Ramos (cell line): ENCODE measurements around the gene CD84.
"Not testable (repeated sequence)": the region's sequence is repeated elsewhere in the genome, so short reads cannot be mapped to it uniquely, and the experiment has no call there.

Source experiments
- in situ Hi-C: fragments of 300-500 bp; cut with MboI; formaldehyde crosslinking; loops from one replicate; pipeline ENCODE4 v1.14.3; 2022; ENCODE audit warnings: low sequenced_read_pairs; ENCODE audit not compliant: unreplicated experiment

Gene CD84

DNA sequence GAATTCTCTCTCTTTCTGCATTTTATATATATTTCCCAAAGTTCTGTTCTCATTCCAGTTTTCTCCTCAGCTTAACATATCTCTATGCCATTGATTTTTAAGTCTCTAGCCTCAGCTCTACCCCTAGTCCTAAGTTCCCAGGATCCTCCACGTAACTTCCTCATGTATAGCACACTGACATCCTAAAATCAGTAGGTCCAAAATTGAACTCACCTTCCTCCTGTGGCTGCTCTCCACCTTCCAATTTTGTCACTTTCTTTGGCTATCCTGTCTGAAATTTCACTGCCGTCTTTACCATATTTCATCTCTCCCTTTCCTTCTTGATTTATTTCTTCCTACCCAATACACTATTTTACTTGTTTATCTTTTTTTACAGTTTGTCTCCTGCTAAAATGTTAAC, 57.7 kb downstream of the CD84 start:
- in situ Hi-C loops: no loop called here

DNA sequence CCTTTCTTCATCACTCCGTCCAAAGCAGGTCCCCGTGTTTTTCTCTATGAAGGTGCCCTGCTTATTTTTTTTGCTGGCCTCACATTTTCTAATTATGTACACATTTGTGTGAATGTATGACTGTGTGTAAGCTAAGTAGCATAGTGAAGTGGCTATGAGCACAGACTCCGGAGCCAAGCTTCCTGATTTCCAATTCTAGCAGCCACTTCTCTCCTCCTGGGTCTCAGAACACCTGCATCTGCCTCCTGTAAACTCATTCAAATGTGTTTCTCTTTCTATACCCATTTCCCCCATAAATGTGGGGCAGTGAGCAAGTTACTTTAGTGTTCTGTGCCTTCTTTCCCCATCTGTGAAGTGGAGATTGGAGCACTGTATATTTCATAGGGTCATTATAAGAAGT, 58.3 kb downstream of the CD84 start:
- in situ Hi-C loops: no loop called here

DNA sequence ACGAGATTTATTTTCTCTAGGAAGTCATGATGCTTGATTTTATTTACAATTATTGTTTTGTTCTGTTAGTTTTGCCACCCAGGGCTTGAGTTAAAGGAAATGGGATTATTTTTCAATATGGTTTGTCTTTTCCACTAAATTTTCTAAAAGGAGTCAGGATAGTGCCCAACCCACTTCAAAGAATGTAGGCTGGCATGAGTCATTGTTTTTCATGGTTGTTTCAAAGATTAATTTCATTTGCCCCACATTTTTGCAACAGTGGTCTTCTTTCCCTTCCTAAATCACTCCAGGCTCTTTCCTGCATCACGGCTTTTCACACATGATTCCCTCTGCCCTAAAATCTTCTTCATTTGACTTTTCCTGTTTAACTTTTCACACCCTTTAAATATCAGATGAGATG, 58.7 kb downstream of the CD84 start:
- in situ Hi-C loops: no loop called here

DNA sequence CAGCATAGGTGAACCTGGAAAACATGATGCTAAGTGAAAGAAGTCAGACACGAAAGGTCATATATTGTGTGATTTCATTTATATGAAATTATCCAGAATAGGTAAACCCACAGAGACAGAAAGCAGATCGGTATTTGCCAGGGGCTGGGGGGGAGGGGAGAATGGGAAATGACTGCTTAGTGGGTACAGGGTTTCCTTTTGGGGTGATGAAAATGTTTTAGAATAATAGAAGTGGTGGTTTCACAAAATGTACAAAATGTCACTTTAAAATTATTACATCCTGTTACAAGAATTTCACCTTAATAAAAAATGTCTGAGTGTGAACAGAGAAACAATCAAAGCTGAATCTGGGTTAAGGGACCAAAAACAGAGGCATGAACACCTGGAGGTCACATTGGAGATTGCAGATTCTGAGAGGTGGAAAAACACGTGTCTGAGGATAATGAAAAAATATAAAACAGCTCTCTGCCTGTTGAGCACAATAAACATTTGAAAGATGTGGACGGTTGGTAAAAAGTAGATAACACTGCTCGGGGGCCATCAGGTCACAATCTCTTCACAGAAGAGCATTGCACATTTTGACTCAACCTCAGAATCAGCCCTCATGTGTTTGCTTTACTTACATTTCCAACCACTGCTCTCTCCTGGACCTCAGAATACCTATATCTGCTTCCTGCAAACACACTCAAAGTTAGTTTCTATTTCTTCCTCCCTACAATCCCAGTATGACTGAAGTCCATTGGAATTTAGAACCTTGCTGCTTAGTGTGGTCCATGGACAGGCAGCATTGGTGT, 59.5 kb downstream of the CD84 start:
- in situ Hi-C loops: no loop called here

DNA sequence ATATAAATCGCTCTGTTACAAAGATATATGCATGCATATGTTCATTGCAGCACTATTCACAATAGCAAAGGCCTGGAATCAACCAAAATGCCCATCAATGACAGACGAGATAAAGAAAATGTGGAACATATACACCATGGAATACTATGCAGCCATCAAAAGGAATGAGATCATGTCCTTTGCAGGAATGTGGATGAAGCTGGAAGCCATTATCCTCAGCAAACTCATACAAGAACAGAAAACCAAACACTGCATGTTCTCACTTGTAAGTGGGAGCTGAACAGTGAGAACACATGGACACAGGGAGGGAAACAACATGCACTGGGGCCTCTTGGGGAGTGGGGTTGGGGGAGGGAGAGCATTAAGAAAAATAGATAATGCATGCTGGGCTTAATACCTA, 61.8 kb downstream of the CD84 start:
- in situ Hi-C loops: not testable (repeated sequence)

DNA sequence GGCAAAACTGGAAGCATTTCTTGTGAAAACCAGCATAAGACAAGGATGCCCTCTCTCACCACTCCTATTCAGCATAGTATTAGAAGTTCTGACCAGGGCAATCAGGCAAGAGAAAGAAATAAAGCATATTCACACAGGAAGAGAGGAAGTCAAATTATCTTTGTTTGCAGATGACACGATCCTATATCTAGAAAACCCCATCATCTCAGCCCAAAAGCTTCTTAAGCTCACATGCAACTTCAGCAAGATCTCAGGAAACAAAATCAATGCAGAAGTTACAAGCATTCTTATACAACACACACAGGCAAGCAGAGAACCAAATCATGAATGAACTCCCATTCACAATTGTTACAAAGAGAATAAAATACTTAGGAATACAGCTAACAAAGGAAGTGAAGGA, 63.4 kb downstream of the CD84 start:
- in situ Hi-C loops: not testable (repeated sequence)

DNA sequence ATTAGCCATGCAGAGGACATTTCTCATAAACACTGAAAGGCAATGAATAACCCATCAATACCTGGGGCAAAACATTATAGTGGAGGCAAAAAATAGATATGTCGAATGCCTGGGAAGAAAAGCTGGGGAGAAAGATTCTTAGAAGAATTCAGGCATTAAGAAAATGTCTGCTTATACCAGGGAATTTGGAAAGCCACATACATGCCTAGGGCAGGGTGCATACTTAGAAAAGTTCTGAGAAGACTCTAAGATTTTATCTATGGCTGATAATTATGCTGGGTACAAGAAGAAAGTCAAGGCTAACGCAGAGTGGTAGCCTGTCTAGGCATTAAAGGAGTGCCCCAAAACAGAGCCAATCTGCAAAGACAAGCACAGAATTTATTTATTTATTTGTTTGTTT, 74.6 kb downstream of the CD84 start:
- in situ Hi-C loops: no loop called here

DNA sequence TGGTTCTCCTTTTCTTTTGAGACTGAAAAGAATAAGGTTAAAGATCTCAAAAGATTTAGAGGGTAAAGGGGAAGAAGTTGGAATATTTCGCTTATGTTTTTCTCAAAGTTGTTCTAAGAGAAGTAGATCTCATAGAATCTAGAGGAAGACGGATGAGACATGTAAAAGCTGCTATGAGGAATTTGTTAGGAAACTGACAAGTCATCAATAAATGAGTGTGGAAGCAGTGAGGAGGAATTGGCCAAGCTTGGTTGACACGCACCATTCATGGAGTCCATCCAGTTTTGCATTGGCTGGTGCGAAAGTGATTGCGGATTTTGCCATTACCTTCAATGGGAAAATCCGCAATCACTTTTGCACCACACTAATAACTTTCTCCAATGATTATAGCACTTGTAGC, 76.2 kb downstream of the CD84 start:
- in situ Hi-C loops: no loop called here

DNA sequence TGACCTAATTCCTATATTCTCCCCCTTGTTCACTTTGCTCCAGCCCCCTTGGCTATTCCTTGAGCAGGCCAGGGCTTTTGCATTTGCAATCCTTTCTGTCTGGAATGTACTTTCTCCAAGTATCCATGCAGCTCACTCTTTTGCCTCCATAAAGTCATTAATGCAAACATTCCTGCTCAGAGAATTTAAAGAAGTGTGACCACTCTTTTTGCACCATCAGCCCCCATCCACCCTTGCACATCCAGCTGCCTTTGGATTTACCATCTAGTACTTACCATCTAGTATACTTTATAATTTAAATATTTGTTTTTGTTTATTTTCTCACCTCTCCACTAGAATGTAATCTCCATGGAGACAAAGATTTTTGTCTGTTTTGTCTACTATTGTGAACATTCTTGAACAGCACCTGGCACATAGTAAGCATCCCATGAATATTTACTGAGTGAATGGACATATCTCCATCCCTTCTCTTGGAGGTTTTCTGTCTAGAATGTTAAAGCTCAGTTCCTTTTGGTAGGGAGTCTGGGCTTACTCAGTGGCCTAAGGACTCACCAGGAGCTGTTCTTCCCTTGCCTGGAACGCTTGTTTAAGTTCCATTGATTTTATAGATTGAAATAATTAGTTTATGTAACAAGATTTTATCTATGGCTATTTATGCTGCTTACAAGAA, 78.8 kb downstream of the CD84 start:
- in situ Hi-C loops: no loop called here

DNA sequence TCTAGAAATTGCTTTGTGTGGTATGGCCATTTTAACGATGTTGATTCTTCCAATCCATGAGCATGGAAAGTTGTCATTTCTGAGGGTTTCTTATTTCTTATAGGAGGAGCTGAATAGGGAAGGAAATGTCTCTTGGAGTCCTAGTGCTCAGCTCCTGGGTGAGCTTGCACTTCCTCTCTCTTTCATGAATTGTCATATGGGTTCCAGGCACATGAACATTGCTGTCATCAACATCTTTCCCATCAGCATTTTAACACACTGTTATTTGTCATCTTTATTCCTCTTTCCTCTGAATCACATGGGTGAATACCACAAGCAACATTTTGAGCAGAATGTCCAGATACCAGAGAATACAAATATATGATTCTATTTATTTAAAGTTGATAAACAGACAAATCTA, 79.7 kb downstream of the CD84 start:
- in situ Hi-C loops: no loop called here

DNA sequence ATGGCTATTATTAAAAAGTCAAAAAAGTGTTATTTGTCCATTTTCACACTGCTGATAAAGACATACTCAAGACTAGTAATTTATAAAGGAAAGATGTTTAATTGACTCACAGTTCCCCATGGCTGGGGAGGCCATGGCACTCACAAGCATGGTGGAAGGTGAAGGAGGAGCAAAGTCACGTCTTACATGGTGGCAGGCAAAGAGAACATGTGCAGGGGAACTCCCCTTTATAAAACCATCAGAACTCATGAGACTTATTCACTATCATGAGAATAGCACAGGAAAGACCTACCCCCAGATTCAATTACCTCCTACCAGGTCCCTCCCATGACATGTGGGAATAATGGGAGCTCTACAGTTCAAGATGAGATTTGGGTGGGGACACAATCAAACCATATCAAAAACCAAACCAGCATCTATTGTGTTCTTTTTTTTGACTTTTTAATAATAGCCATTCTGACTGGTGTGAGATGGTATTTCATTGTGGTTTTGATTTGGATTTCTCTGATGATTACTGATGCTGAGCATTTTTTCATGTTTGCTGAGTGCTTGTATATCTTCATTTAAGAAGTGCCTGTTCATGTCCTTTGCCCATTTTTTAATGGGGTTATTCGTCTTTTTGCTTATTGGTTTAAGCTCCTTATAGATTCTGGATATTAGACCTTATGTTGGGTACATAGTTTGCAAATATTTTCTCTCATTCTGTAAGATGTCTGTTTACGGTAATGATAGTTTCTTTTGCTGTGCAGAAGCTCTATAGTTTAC, 80.8 kb downstream of the CD84 start:
- in situ Hi-C loops: not testable (repeated sequence)

DNA sequence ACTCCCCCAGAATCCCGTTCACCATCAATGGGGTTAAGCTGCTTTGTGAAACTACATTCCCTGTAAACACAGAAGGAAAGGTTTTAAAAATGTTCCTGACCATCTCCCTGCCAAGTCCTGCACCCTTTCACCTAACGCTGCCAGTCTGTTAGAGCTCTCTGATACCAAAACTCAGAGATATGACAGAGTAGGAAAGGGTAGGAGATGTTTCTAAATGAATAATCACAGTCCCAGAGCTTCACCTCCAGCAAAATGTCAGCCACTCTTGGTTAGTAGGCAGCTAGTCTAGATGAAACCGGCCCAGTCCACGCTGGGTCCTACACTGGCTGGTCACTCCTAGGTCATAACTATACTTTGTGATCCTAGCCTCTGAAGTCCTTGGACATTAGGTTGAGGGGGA, 83.0 kb downstream of the CD84 start:
- in situ Hi-C loops: no loop called here

DNA sequence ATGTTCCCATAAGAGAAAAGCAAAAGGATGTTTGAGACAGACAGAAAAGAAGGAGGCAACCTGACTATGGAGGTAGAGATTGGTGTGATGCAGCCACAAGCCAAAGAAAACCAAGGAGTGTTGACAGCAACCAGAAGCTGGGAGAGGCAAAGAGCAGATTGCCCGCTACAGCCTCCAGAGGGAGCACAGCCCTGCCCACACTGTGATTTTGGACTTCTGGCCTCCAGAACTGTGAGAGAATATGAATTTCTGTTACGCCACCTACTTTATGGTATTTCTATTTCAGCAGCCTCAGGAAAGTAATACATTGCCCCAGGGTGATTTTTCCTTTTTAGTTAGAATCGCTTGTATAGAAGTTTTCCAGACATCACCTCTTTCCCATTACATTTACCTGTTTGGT, 84.7 kb downstream of the CD84 start:
- in situ Hi-C loops: no loop called here

DNA sequence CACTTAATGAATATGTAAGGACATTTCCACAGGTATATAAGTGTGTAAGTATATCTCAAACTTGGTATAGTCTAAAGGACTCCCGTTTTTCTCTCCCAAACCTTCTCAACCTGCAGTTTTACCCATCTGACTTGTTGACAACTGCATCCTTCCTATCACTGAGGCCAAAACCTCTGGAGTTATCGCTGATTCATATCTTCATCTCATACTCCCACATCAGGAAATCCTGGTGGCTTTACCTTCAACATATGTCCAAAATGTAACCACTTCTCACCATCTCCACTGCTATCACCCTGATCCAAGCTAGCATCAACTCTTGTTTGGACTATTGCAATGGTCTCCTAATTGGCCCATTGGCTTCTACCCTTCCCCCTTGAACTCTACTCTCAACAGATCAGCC, 86.7 kb downstream of the CD84 start:
- in situ Hi-C loops: no loop called here

DNA sequence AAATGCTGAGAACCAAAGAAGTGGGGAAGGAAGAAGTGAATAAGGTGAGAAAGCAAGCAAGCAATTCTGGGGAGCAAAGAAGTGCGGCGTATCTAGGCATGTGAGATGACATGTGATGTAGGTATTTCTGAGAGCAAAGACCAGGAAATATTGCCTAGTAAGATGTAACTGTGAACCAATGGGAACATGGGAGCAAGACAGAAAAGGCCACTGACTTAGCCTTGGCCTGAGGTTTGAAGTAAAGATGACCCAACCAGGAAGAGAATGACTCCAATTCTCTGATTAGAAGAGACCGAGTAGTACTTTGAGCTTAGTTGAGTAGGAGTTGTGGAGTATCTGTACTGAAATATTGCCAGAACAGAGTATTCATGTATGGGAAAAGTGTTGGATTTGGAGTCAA, 87.3 kb downstream of the CD84 start:
- in situ Hi-C loops: no loop called here
